AG04450 (cell line): ENCODE data around the gene ATP11A. TPM values are rescaled to one million over a fixed set of nuclear protein-coding genes. Genes with fewer than 3 reads are reported as not detected.
"Not testable (repeated sequence)": the region's sequence is repeated elsewhere in the genome, so short reads cannot be mapped to it uniquely, and the experiment has no call there.

Experiments
- CTCF ChIA-PET: fragments of 300-600, 350-600 bp; formaldehyde crosslinking; extraction: SDS; loops from one replicate; lab custom pipeline; 2022; ENCODE audit warnings: antibody characterized with exemption, inconsistent platforms; lab: Charles Lee
- POLR2A ChIA-PET: fragments of 350-600 bp; formaldehyde crosslinking; extraction: SDS; loops from one replicate; lab custom pipeline; 2021; ENCODE audit warnings: antibody characterized with exemption, inconsistent platforms; lab: Yijun Ruan, JAX
- DNase-seq: peaks from one replicate; pipeline ENCODE4 v3.0.0-alpha.2; 2011; ENCODE audit warnings: low read depth, low spot score
- H3K27ac ChIP-seq: one replicate; pipeline ENCODE4 v1.5.1; 2012; ENCODE audit warnings: low read depth, low read length, control low read depth
- H3K27me3 ChIP-seq: one replicate; pipeline ENCODE4 v1.6.0; 2012; ENCODE audit warnings: low read length; ENCODE audit not compliant: control insufficient read depth, insufficient read depth
- H3K4me3 ChIP-seq: 2 replicates; pipeline ENCODE4 v1.5.1; 2011; ENCODE audit warnings: mild to moderate bottlenecking, low read depth, low read length, control low read depth
- H3K9me3 ChIP-seq: 2 replicates; pipeline ENCODE4 v1.5.1; 2012; ENCODE audit warnings: low read length; ENCODE audit not compliant: control insufficient read depth, insufficient read depth
- CTCF ChIP-seq: IDR thresholded peaks from 2 replicates; pipeline ENCODE4 v1.5.1; 2011; ENCODE audit warnings: low read depth, low read length, control low read depth, inconsistent platforms
- polyA plus RNA-seq: library from polyadenylated mRNA; depleted of rRNA; stranded (reverse); fragments of >200 nt; gene quantifications from 2 replicates; pipeline ENCODE4 v1.2.3, GENCODE V29; 2011

The ATP11A gene
- polyA plus RNA-seq, 1 experiment = 5.8 TPM

- Histone ChIP-seq H3K27ac (no peak overlapping the region), H3K9me3 (no peaks in the 10 kb centered on the region; the same call in 1 of the 2 replicates), H3K4me3 (no peak overlapping the region), H3K27me3 (no peaks in the 10 kb centered on the region)
- no peak for TF ChIP-seq CTCF
- no peak for DNase-seq
- POLR2A ChIA-PET = no interaction called here
- CTCF ChIA-PET = no interaction called here
Observed at GRCh38 chr13:112796190-112796915, 106.5 kb downstream of the ATP11A start.

- TF ChIP-seq CTCF = no peak
- no peaks in the 10 kb centered on the region for H3K27me3 ChIP-seq
- no peak for DNase-seq
- POLR2A ChIA-PET = no interaction called here
- CTCF ChIA-PET = no interaction called here
- no peaks in the 10 kb centered on the region for H3K9me3 ChIP-seq
- no peak overlapping the region for H3K27ac ChIP-seq
- no peak overlapping the region for H3K4me3 ChIP-seq
Observed at GRCh38 chr13:112799394-112799793, 109.6 kb downstream of the ATP11A start.

GRCh38 chr13:112800057-112800456 lies 110.2 kb downstream of the ATP11A start:
- ChIA-PET CTCF (no interaction called here), POLR2A (no interaction called here)
- no peak for DNase-seq
- Histone ChIP-seq H3K27ac (no peak overlapping the region), H3K4me3 (no peak overlapping the region), H3K27me3 (no peaks in the 10 kb centered on the region), H3K9me3 (no peaks in the 10 kb centered on the region)
- TF ChIP-seq CTCF = no peak

GRCh38 chr13:112800807-112801206 lies 111.0 kb downstream of the ATP11A start:
- POLR2A ChIA-PET, H3K27ac ChIP-seq, CTCF ChIA-PET, H3K4me3 ChIP-seq, H3K27me3 ChIP-seq, H3K9me3 ChIP-seq, DNase-seq: not testable (repeated sequence)

GRCh38 chr13:112802802-112803195 lies 113.0 kb downstream of the ATP11A start:
- Histone ChIP-seq H3K27me3 (no peaks in the 10 kb centered on the region), H3K27ac (no peak overlapping the region), H3K4me3 (no peak overlapping the region), H3K9me3 (no peaks in the 10 kb centered on the region; the same call in 1 of the 2 replicates)
- no peak for DNase-seq
- ChIA-PET CTCF (no interaction called here), POLR2A (no interaction called here)
- TF ChIP-seq CTCF = no peak
